NB4 (cell line): ENCODE data around the gene ADAP1.

Experiments
- CTCF ChIP-seq: IDR thresholded peaks from one replicate; pipeline ENCODE4 v1.5.1; 2012; ENCODE audit warnings: low read depth, low read length
- MAX ChIP-seq: IDR thresholded peaks from 2 replicates; pipeline ENCODE4 v1.6.1; 2011; ENCODE audit warnings: low read depth, low read length
- MYC ChIP-seq: IDR thresholded peaks from 2 replicates; pipeline ENCODE4 v1.6.1; 2011; ENCODE audit warnings: low read depth, low read length
- POLR2A ChIP-seq: IDR thresholded peaks from 2 replicates; pipeline ENCODE4 v1.6.1; 2011; ENCODE audit warnings: mild to moderate bottlenecking; ENCODE audit not compliant: insufficient read length; ENCODE audit errors: extremely low read depth

GRCh38 chr7:990933-991728 lies 36.7 kb upstream of the ADAP1 start:
- TF ChIP-seq CTCF (no peak), POLR2A (no peak), MAX (no peak), MYC (no peak)
